SU-DHL-6 (cell line): ENCODE data around the gene PPP4R3A.

Source experiments
- CTCF ChIP-seq: fragments of 200-600 bp; sonication (generic); IDR thresholded peaks from one replicate; pipeline ENCODE4 v1.5.1; 2017; ENCODE audit warnings: antibody characterized with exemption, mild to moderate bottlenecking, low read length, moderate library complexity; ENCODE audit not compliant: insufficient read depth, poor library complexity, severe bottlenecking
- EZH2phosphoT487 ChIP-seq: fragments of 200-600 bp; sonication (generic), shearing (Covaris generic); conservative IDR thresholded peaks from 2 replicates; pipeline ENCODE4 v1.6.1; 2018; ENCODE audit warnings: mild to moderate bottlenecking, antibody characterized with exemption, low read length, moderate library complexity, mixed read lengths

DNA sequence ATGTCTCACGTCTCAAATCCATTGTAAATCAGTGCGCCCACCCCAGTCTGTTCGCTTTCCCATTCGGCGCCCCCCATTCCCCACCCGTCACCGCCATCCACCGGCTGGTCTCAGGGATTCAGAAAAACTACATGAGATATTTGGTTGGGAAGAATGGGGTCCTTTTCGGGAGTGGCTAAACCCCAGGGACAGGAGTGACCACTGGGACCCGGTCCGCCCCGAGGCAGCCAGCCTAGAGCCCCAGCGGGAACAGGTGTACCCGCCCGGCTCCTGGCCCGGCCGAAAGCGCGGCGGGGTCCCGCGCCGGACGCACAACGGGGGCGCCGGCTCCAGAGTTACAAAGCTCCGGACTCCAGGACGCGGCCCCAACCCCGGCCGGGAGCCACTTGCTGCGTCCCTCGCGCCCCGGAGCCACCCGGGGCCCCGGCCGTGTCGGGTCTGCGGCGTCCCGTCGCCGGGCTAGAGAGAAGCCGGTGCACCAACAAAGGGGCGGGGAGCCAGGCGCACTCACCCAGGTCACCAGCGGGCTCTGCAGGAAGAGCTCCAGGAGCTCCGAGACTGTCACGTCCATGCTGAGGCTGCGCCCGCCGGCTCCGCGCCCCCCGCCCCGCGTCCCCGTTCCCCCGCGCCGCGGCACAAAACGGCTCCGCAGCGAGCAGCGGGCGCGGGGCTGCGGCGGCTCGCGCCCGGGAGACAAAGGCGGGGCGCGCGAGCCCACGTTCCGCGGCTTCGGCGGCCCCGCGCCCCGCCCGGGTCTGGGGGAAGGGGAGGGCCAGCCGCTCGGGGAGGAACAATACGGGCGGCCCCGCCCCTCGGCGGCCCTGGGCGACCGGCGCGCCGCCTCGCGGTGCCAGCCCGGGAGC lies 92.8 kb downstream of the PPP4R3A start, which contains the start of gene CCDC88C:
- no peak for TF ChIP-seq CTCF
- no peak for TF ChIP-seq EZH2phosphoT487
